ENCODE results near the gene USP19.
A peak's percentile ranks its signal among the peaks of the same experiment; 100 is the strongest.

The USP19 gene

DNA sequence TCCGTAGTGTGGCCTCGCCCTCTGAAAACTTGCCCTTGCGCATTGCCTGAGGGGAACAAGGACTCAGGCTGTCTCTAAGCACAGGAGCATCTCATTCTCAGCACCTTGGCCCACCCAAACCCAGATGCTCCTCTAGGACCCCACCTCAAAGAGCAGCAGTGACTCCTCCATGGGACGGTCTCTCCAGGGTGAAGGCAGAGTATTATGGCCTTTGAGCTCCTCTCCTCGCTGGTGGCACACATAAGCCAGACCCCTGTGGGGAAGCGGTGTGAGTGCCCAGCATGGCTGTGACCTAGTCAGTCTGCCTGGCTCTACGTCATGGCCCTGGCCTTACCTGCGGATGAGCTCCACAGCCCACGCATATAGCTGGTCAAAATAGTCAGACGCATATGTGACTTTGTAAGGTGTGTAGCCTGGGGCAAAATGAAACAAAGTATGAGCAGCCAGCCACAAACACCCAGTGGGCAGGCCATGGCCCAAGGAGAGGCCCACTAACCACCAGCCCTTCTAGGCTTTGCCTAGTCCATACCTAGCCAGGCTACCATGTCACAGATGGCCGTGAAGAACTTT lies 20.5 kb downstream of the USP19 start:
- TF ChIP-seq POLR2A (IDR thresholded peaks at IDR 0.05; ENCODE audit: low read depth, low read length): no peak
- FAIRE-seq (no peak), DNase-seq (ENCODE audit: insufficient read length, low spot score) (no peak)

DNA sequence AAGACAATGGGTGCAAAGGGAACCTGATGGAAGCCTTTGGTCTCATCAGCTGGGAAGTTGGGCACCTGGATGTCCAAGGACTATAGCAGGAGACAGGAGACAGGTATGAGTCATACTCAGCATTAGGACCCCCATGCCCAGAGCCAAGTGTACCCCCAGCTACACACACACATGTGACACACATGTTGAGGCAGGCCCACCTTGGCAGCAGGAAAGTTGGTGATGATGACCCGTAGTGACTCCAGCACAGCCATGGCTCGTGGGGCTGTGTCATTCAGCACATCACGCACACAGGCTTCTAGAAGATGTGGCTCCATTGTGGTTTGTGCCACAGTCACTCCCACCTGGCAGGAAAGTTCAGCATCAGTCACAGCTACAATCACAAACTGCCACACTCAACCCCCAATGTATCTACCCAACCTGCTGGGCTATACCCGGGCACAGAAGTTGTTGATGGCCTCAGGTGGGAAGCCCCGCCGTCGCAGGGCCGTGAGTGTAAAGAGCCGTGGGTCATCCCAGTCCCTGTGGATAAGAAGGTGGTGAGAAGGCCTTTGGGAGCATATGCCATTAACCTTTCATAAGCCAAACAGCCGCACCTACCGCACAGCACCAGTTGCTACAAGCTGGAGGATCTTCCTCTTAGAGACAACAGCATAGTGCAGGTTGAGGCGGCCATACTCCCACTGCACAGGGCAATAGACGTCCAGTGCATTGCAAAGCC lies 21.6 kb downstream of the USP19 start:
- FAIRE-seq (no peak), DNase-seq (ENCODE audit: insufficient read length, low spot score) (no peak)
- TF ChIP-seq POLR2A (IDR thresholded peaks at IDR 0.05; ENCODE audit: low read depth, low read length): no peak

DNA sequence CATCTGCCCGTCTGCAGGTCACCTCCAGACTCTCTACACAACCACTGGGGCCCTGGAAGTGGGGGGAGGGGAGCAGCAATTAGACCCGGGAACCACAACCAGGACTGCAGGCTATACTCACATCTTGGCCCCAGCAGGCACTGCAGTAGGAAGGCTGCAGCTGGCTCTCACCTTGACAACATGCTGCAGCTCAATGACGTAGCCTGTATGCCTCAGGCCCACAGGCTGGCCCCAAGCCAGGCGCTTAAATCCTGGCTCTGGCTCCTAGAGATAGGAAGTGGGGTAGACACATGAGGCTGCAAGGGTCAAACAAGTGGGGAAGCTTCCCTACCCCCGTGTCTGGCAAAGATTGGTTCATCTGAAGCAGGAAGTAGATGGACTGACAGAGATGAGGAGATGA lies 22.2 kb downstream of the USP19 start:
- DNase-seq (ENCODE audit: insufficient read length, low spot score) (no peak), FAIRE-seq (no peak)
- TF ChIP-seq POLR2A (IDR thresholded peaks at IDR 0.05; ENCODE audit: low read depth, low read length): no peak

DNA sequence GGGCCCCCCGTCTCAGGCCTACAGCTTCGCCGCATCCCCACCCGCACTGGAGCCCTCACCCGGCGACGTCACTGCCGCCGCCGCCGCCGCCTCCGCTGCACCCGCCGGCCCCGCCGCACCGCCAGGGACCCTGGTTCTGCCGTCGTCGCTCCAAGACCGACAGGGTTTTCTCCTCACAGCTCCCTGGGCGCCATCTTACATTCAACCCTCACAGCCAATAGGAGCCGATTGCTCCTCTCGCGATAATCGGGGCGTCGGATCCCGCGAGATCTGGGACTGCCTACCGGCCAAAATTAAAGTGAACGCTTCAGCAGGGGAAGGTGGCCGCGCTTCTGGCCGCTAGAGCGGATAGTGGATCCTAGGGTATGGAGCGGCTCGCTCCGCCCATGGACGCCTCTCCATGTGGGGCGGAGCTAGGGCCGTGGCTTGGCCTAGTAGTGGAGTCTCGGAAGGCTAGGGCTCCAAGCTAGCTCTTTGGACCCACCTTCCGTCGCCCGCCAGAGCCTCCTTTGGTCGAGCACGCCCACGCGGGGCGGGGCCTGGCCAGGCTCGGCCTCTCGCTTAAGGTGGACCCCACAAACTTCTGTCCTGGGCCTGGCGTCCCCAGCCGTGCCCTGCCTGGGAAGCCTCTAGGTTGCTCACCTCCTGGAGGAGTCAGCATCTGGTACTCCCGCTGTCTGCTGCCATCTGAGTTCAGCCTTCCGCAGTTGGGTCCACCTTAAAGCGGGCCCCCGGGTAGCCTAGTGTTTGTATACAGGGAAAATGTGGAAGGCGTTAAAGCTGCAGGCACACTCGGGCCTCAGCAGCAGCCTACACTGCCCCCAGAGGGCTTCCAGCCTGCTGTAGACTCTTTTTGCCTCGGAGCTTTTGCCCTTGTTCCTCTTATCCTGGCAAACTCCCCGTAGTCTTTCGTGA lies 26.5 kb downstream of the USP19 start, which contains the start of gene QRICH1:
TSS of gene QRICH1 (minus strand) at position 219 of the 915 bp plus-strand sequence. CDS start 17,054 bp downstream, outside the sequence.
- TF ChIP-seq POLR2A (IDR thresholded peaks at IDR 0.05; ENCODE audit: low read depth, low read length): peak; percentile 40
- DNase-seq (ENCODE audit: insufficient read length, low spot score): peak; percentile 82
- FAIRE-seq: peak; percentile 80

DNA sequence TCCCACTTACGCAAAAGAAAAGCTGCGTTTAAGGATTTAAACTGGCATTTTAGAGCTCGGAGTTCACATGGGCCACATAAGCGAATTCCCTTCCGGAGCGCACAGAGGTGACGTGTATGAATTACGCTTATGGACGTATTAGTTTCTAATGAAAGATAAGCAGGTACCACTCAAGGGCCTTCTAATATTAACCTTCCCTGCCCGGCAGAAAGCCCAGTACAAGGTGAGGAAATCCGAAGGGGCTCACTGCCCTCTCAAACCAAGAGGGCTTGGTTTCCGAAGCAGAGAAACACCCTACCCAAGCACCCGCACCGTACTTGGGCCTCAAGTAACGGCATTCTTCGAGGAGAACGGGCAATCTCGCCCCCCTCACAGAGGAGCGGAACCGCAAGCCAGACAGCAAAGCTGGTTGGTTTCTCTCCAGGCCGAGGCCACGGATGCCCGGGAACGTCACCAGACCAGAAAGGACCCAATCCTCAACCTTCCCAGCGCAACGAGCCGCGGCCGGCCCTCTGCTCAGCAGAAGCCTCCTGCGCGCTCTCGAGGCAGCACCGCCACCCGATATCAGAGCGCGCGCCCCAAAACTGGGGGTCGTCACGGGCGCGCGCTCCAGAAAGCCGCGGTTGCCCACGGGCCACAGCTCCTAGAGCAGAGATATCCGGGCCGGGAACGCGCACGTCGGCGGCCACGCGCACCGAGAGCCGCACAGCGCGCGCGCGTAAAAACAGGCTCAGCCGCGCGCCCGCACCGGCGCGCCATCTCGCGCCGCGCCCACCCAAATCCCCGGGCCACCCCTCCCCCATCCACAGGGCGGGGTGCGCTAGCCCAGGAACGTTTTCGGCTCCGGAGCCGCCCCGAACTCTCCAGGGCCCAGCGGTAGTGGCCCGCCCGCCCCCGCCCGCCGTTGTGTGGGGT lies 27.4 kb downstream of the USP19 start:
- FAIRE-seq: no peak
- peak; percentile 56 for DNase-seq (ENCODE audit: insufficient read length, low spot score)
- TF ChIP-seq POLR2A (IDR thresholded peaks at IDR 0.05; ENCODE audit: low read depth, low read length): no peak; the same call in 1 of the 2 replicates

DNA sequence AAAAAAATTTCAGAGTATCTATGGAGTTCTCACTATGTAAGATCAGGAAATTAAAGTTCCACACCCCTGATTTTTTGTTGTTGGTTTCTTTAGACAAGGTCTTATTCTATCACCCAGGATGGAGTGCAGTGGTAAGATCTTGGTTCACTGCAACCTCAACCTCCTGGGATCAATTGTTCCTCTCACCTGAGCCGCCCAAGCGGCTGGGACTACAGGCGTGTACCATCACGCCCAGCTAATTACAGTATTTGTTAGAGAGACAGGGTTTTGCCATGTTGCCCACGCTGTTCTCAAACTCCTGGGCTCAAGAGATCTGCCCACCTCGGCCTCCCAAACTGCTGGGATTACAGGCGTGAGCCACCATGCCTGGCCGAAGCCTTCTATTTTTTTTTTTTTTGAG lies 39.2 kb downstream of the USP19 start:
- no peak for TF ChIP-seq POLR2A (IDR thresholded peaks at IDR 0.05; ENCODE audit: low read depth, low read length)
- FAIRE-seq: no peak

DNA sequence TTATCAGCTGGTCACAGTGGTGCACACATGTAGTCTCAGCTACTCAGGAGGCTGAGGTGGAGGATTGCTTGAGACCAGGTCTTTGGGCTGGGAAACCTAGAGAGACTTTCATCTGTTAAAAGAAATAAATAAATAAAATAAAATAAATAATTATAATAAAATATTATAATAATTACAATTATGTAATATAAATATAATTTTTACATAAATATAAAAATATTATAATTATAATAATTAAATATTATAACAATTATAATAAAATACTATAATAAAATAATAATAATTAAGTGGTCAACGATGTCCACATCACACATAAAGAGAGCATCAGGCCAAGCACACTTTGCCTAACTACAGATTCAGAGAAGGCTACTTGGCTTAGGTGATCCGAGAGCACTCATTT lies 41.4 kb downstream of the USP19 start:
- no peak for TF ChIP-seq POLR2A (IDR thresholded peaks at IDR 0.05; ENCODE audit: low read depth, low read length)
- FAIRE-seq (no peak), DNase-seq (ENCODE audit: insufficient read length, low spot score) (no peak)

More for the DNA sequence above, 39.2 kb downstream of the USP19 start:
- DNase-seq (ENCODE audit: insufficient read length, low spot score): no peak

DNA sequence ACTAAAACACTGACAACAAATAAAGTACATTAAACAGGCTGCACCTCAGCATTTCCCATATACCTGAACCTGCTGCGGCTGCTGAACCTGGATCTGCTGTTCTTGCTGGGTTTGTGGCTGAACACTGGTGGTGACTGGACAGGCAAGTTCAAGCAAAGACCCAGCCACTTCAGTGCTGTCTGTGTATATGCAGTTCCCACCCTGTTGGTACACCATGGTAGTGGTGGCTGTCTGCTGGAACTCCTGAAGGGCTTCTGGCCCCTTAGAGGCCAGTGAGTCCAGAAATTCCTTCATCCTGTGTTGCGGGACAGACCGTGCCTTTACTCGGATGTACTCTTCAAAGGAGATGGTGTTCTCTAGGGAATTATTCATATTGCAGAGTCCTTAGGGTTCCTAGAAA lies 44.0 kb downstream of the USP19 start:
- DNase-seq (ENCODE audit: insufficient read length, low spot score) (no peak), FAIRE-seq (no peak)
- TF ChIP-seq POLR2A (IDR thresholded peaks at IDR 0.05; ENCODE audit: low read depth, low read length): no peak

DNA sequence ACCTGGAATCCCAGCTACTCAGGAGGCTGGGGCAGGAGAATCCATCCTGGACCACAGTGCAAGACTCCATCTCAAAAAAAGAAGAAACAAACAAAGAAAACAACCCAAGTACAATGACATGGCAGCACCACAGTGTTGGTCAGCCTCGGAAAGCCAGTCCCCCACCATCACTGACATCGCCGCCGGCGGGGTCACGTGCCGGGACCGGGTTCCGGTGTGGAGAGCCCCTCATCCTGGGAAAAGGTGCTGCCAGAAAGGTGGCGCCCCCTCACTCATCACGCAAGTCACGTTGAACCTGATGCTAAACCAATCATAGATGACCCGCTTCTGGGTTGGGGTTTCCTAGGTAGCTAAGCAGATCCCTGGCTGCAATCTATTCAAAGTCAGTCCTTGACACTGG lies 44.5 kb downstream of the USP19 start:
- FAIRE-seq (no peak), DNase-seq (ENCODE audit: insufficient read length, low spot score) (no peak)
- TF ChIP-seq POLR2A (IDR thresholded peaks at IDR 0.05; ENCODE audit: low read depth, low read length): no peak
